HCT116 (cell line): ENCODE data around the gene CD99. TPM values are rescaled to one million over a fixed set of nuclear protein-coding genes. Genes with fewer than 3 reads are reported as not detected.

Experiments used
- ATAC-seq: fragments of 200-7000 bp; cut with Tn5 transposase; 2 replicates; pipeline ENCODE4 v1.9.1; 2020; ENCODE audit warnings: mild to moderate bottlenecking, moderate library complexity
- BruUV-seq: library from RNA; stranded (reverse); fragments of 400-500 nt; replicated peaks from 2 replicates; lab custom pipeline; 2021; lab: Mats Ljungman, UMichigan
- CTCF ChIA-PET: fragments of 300-600 bp; sonication (Branson Sonifier 250); formaldehyde crosslinking; loops from one replicate; lab custom pipeline; 2021; ENCODE audit warnings: antibody characterized with exemption; lab: Charles Lee
- POLR2A ChIA-PET: fragments of 300-600, 350-600 bp; sonication (Branson Sonifier 250); formaldehyde crosslinking; loops from one replicate; lab custom pipeline; 2021; ENCODE audit warnings: antibody characterized with exemption; lab: Charles Lee
- RAD21 ChIA-PET, 2 experiments: fragments of 300-600 bp; sonication (Branson Sonifier 250); formaldehyde crosslinking; loops; one replicate each; lab custom pipeline; 2023; ENCODE audit warnings: low total read pairs in 2 of 2; ENCODE audit not compliant: uncharacterized antibody in 2 of 2, unreplicated experiment in 2 of 2, low non-redundant PET in 1 of 2; lab: Charles Lee
- DNase-seq: peaks from one replicate; pipeline ENCODE4 v3.0.0-alpha.2; 2010; ENCODE audit warnings: low read depth, low spot score
- H2AFZ ChIP-seq: fragments of 200-600 bp; shearing (Covaris generic), sonication (generic); 2 replicates; pipeline ENCODE4 v1.6.1; 2017; ENCODE audit warnings: low read depth, mixed run types, mixed read lengths, antibody characterized with exemption, low read length; ENCODE audit not compliant: poor library complexity, severe bottlenecking
- H3K27ac ChIP-seq: 2 replicates; pipeline ENCODE4 v1.5.1; 2012; ENCODE audit warnings: low read depth, low read length
- H3K27me3 ChIP-seq: fragments of 200-600 bp; sonication (generic); 2 replicates; pipeline ENCODE4 v1.6.1; 2016; ENCODE audit warnings: mixed run types, low read length, mixed read lengths; ENCODE audit not compliant: insufficient read depth
- H3K36me3 ChIP-seq, 2 experiments: fragments of 200-500 bp in 1 of 2; fragments of 200-600 bp in 1 of 2; sonication (Bioruptor generic) in 1 of 2; sonication (generic) in 1 of 2; 2 replicates each; pipeline versions ENCODE4 v1.5.1 to v1.6.1; 2014 to 2016; ENCODE audit warnings: low read length in 2 of 2, inconsistent platforms in 1 of 2, mixed read lengths in 1 of 2, mixed run types in 1 of 2; ENCODE audit not compliant: insufficient read depth in 2 of 2, control insufficient read depth in 1 of 2
- H3K4me1 ChIP-seq, 2 experiments: fragments of 200-600 bp in 1 of 2; sonication (generic) in 1 of 2; 2 replicates each; pipeline versions ENCODE4 v1.5.1 to v1.6.1; 2012 to 2017; ENCODE audit warnings: low read length in 2 of 2, inconsistent platforms in 1 of 2, mild to moderate bottlenecking in 1 of 2, mixed read lengths in 1 of 2, mixed run types in 1 of 2, moderate library complexity in 1 of 2; ENCODE audit not compliant: insufficient read depth in 2 of 2, control insufficient read depth in 1 of 2
- H3K4me2 ChIP-seq: fragments of 200-600 bp; sonication (generic); 2 replicates; pipeline ENCODE4 v1.6.1; 2017; ENCODE audit warnings: mixed run types, low read length, mixed read lengths
- H3K4me3 ChIP-seq, 2 experiments: fragments of 200-600 bp in 1 of 2; sonication (generic) in 1 of 2; replicated peaks in 1 of 2; 2 replicates each; pipeline ENCODE4 v1.5.1; 2011 to 2016; ENCODE audit warnings: low read length in 2 of 2, control low read depth in 1 of 2, low read depth in 1 of 2, mild to moderate bottlenecking in 1 of 2, mixed read lengths in 1 of 2, mixed run types in 1 of 2
- H3K79me2 ChIP-seq: fragments of 200-600 bp; sonication (generic); 2 replicates; pipeline ENCODE4 v1.6.1; 2017; ENCODE audit warnings: mild to moderate bottlenecking, mixed run types, low read length, moderate library complexity, mixed read lengths; ENCODE audit not compliant: insufficient read depth
- H3K9ac ChIP-seq: fragments of 200-600 bp; sonication (generic); 2 replicates; pipeline ENCODE4 v1.6.1; 2016; ENCODE audit warnings: low read length, mixed read lengths
- H3K9me2 ChIP-seq: fragments of 200-600 bp; sonication (generic), shearing (Covaris generic); 2 replicates; pipeline ENCODE4 v1.6.1; 2017; ENCODE audit warnings: mixed run types, mild to moderate bottlenecking, moderate library complexity; ENCODE audit not compliant: insufficient read depth
- H3K9me3 ChIP-seq, 2 experiments: fragments of 200-500 bp in 1 of 2; fragments of 200-600 bp in 1 of 2; sonication (Bioruptor generic) in 1 of 2; sonication (generic) in 1 of 2; 2 replicates each; pipeline ENCODE4 v1.6.1; 2014 to 2017; ENCODE audit warnings: low read length in 2 of 2, mixed read lengths in 2 of 2, inconsistent platforms in 1 of 2, low read depth in 1 of 2, mild to moderate bottlenecking in 1 of 2, mixed run types in 1 of 2, moderate library complexity in 1 of 2; ENCODE audit not compliant: control insufficient read depth in 1 of 2, insufficient read depth in 1 of 2
- H4K20me1 ChIP-seq: fragments of 200-600 bp; sonication (generic), shearing (Covaris generic); 2 replicates; pipeline ENCODE4 v1.6.1; 2017; ENCODE audit warnings: mixed run types, mild to moderate bottlenecking, moderate library complexity; ENCODE audit not compliant: insufficient read depth
- ELF1 ChIP-seq: IDR thresholded peaks from 2 replicates; pipeline ENCODE4 v1.6.1; 2012; ENCODE audit warnings: low read depth, borderline replicate concordance
- EZH2 ChIP-seq: fragments of 200-600 bp; sonication (generic); IDR thresholded peaks from 2 replicates; pipeline ENCODE4 v1.6.1; 2017; ENCODE audit warnings: antibody characterized with exemption, mixed run types
- FOSL1 ChIP-seq: IDR thresholded peaks from 2 replicates; pipeline ENCODE4 v1.6.1; 2012; ENCODE audit warnings: low read depth
- RAD21 ChIP-seq: IDR thresholded peaks from 2 replicates; pipeline ENCODE4 v1.6.1; 2012; ENCODE audit warnings: low read depth, mild to moderate bottlenecking
- SIN3A ChIP-seq: IDR thresholded peaks from 2 replicates; pipeline ENCODE4 v1.6.1; 2012; ENCODE audit warnings: low read depth
- ZNF274 ChIP-seq: fragments of 200-500 bp; sonication (Bioruptor generic); IDR thresholded peaks from 2 replicates; pipeline ENCODE4 v1.6.1; 2014; ENCODE audit warnings: mild to moderate bottlenecking, low read depth, low read length, inconsistent platforms
- intact Hi-C: fragments of 100-400 bp; cut with micrococcal nuclease; formaldehyde crosslinking; loops from 2 replicates; pipeline ENCODE4 v1.10.0; 2022
- total RNA-seq: library from RNA; stranded (reverse); gene quantifications from one replicate; pipeline ENCODE4 v1.2.1, GENCODE V29; 2021; ENCODE audit not compliant: unreplicated experiment
- TF ChIP-seq, protein P1 (sequence below): IDR thresholded peaks from 2 replicates; pipeline ENCODE4 v1.6.1; 2011; ENCODE audit warnings: mild to moderate bottlenecking, low read length, moderate library complexity; ENCODE audit not compliant: insufficient replicate concordance; ENCODE audit errors: extremely low read depth
- TF ChIP-seq, protein P2 (sequence below): IDR thresholded peaks from 2 replicates; pipeline ENCODE4 v1.6.1; 2012

The CD99 gene
- total RNA-seq, 1 experiment from 2014 or later: 59.6 TPM

DNA sequence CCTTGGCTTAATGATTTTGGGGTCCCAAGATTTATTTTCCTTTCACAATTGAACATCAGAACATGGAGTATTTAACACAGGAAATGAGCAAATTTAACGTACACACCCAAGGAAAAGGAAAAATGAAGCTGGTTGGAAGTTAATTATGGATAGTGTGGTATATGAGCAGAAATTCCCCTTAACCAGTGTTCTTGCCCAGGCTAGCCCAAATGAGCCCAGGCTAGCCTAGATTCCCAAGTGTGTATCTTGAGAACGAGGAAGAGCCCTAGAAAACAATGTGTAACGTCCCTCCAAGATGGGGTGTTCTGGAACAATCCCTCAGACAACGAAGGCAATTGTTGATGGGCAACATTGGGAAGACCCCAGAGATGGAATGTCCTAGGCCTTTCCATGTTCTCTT lies 94.4 kb downstream of the CD99 start:
- DNase-seq: no peak
- ChIA-PET RAD21 (no interaction called here), POLR2A (no interaction called here), CTCF (no interaction called here)
- H3K4me1 ChIP-seq: no peaks in the 10 kb centered on the region
- no TSS peak for BruUV-seq
- no peak overlapping the region for H3K4me2 ChIP-seq
- no peak overlapping the region for H3K4me3 ChIP-seq
- no peak for ATAC-seq
- H3K36me3 ChIP-seq: no peaks in the 10 kb centered on the region
- no peak overlapping the region for H3K27ac ChIP-seq
- H3K9me2 ChIP-seq: no peaks in the 10 kb centered on the region
- no peaks in the 10 kb centered on the region for H3K27me3 ChIP-seq
- no peak overlapping the region for H2AFZ ChIP-seq
- no peaks in the 10 kb centered on the region for H3K79me2 ChIP-seq
- no peaks in the 10 kb centered on the region for H4K20me1 ChIP-seq
- H3K9me3 ChIP-seq: no peaks in the 10 kb centered on the region
- intact Hi-C loops: no loop called here
- no peak for TF ChIP-seq ZNF274
- TF ChIP-seq, all 23 proteins: peak for 0
- H3K9ac ChIP-seq: no peak overlapping the region

DNA sequence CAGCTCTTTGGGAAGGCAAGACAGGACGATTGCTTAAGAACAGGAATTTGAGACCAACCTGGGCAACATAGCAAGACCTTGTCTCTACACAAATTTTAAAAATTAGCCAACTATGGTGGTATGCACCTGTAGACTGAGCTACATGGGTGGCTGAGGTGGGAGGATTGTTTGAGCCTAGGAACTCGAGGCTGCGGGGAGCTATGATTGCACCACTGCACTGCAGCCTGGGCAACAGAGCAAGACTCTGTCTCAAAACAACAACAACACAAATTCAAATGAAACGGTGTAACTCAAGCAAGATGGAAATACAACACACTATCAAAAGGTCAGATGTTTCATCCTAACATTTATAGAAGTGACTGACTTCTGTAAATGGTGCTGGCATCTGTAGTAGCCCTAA lies 97.9 kb downstream of the CD99 start:
- ATAC-seq: no peak
- Histone ChIP-seq H3K27me3 (no peaks in the 10 kb centered on the region), H3K9me3 (no peaks in the 10 kb centered on the region), H3K9me2 (no peaks in the 10 kb centered on the region), H3K36me3 (no peaks in the 10 kb centered on the region), H3K4me2 (no peak overlapping the region), H4K20me1 (no peaks in the 10 kb centered on the region), H3K4me3 (no peak overlapping the region), H3K9ac (no peak overlapping the region), H3K79me2 (no peaks in the 10 kb centered on the region)
- ChIA-PET CTCF (no interaction called here), POLR2A (no interaction called here)
- BruUV-seq: no TSS peak
- intact Hi-C loops: no loop called here
- TF ChIP-seq EZH2 (no peak), RAD21 (no peak), ELF1 (no peak), SIN3A (no peak), ZNF274 (no peak), FOSL1 (no peak)
- TF ChIP-seq, protein P1, sequence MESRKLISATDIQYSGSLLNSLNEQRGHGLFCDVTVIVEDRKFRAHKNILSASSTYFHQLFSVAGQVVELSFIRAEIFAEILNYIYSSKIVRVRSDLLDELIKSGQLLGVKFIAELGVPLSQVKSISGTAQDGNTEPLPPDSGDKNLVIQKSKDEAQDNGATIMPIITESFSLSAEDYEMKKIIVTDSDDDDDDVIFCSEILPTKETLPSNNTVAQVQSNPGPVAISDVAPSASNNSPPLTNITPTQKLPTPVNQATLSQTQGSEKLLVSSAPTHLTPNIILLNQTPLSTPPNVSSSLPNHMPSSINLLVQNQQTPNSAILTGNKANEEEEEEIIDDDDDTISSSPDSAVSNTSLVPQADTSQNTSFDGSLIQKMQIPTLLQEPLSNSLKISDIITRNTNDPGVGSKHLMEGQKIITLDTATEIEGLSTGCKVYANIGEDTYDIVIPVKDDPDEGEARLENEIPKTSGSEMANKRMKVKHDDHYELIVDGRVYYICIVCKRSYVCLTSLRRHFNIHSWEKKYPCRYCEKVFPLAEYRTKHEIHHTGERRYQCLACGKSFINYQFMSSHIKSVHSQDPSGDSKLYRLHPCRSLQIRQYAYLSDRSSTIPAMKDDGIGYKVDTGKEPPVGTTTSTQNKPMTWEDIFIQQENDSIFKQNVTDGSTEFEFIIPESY: no peak
- TF ChIP-seq, protein P2, sequence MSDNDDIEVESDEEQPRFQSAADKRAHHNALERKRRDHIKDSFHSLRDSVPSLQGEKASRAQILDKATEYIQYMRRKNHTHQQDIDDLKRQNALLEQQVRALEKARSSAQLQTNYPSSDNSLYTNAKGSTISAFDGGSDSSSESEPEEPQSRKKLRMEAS: no peak
- TF ChIP-seq, all 23 proteins: peak for 0
- Histone ChIP-seq H3K27ac (no peak overlapping the region), H2AFZ (no peak overlapping the region), H3K4me1 (no peaks in the 10 kb centered on the region)
- RAD21 ChIA-PET: no interaction called here
- DNase-seq: no peak
